SK-N-SH (cell line): ENCODE measurements around the gene DPF1. TPM values are rescaled to one million over a fixed set of nuclear protein-coding genes. Genes with fewer than 3 reads are reported as not detected.

ENCODE experiments used
- CTCF ChIA-PET: fragments of 300-600, 350-600 bp; formaldehyde crosslinking; extraction: SDS; loops from one replicate; lab custom pipeline; 2021; lab: Yijun Ruan, JAX
- POLR2A ChIA-PET: fragments of 350-600 bp; sonication (Branson Sonifier 250); formaldehyde crosslinking; extraction: SDS; loops from one replicate; lab custom pipeline; 2020; ENCODE audit warnings: antibody characterized with exemption, inconsistent platforms; lab: Yijun Ruan, JAX
- DNase-seq: peaks from one replicate; pipeline ENCODE4 v3.0.0; 2012
- H2AFZ ChIP-seq: fragments of 200-600 bp; sonication (generic); 2 replicates; pipeline ENCODE4 v1.8.1; 2016; ENCODE audit warnings: antibody characterized with exemption, mild to moderate bottlenecking, low read depth
- H3F3A ChIP-seq: fragments of 200-600 bp; sonication (generic); replicated peaks from 2 replicates; pipeline ENCODE3; 2016; ENCODE audit warnings: antibody characterized with exemption, mild to moderate bottlenecking; ENCODE audit not compliant: insufficient read depth
- H3K27ac ChIP-seq, 2 experiments: fragments of 200-500 bp in 1 of 2; fragments of 200-600 bp in 1 of 2; sonication (Bioruptor generic) in 1 of 2; sonication (generic), shearing (Covaris generic) in 1 of 2; 2 replicates each; pipeline versions ENCODE4 v1.5.1 to v1.6.1; 2014 to 2016; ENCODE audit warnings: low read depth in 2 of 2, inconsistent platforms in 1 of 2, low read length in 1 of 2, mild to moderate bottlenecking in 1 of 2, mixed read lengths in 1 of 2
- H3K27me3 ChIP-seq: fragments of 200-600 bp; sonication (generic), shearing (Covaris generic); 2 replicates; pipeline ENCODE4 v1.6.1; 2016; ENCODE audit warnings: mixed run types; ENCODE audit not compliant: insufficient read depth
- H3K36me3 ChIP-seq, 2 experiments: fragments of 200-500 bp in 1 of 2; fragments of 200-600 bp in 1 of 2; sonication (Bioruptor generic) in 1 of 2; sonication (generic) in 1 of 2; replicated peaks in 1 of 2; 2 replicates each; pipeline versions ENCODE3 to v1.5.1; 2014 to 2016; ENCODE audit warnings: low read length in 1 of 2, mild to moderate bottlenecking in 1 of 2; ENCODE audit not compliant: insufficient read depth in 2 of 2, control insufficient read depth in 1 of 2
- H3K4me1 ChIP-seq, 2 experiments: fragments of 200-500 bp in 1 of 2; fragments of 200-600 bp in 1 of 2; sonication (Bioruptor generic) in 1 of 2; sonication (generic), shearing (Covaris generic) in 1 of 2; 2 replicates each; pipeline versions ENCODE4 v1.5.1 to v1.6.1; 2014 to 2016; ENCODE audit warnings: low read depth in 1 of 2, low read length in 1 of 2, mixed run types in 1 of 2; ENCODE audit not compliant: insufficient read depth in 2 of 2, control insufficient read depth in 1 of 2
- H3K4me2 ChIP-seq: fragments of 200-600 bp; sonication (generic), shearing (Covaris generic); 2 replicates; pipeline ENCODE4 v1.6.1; 2017; ENCODE audit warnings: mixed run types
- H3K4me3 ChIP-seq, 2 experiments: fragments of 200-500 bp in 1 of 2; fragments of 200-600 bp in 1 of 2; sonication (Bioruptor generic) in 1 of 2; sonication (generic), shearing (Covaris generic) in 1 of 2; 2 replicates each; pipeline versions ENCODE4 v1.5.1 to v1.8.1; 2014 to 2016; ENCODE audit warnings: low read depth in 2 of 2, inconsistent platforms in 1 of 2, low read length in 1 of 2, mild to moderate bottlenecking in 1 of 2, mixed read lengths in 1 of 2, moderate library complexity in 1 of 2
- H3K79me2 ChIP-seq: fragments of 200-600 bp; sonication (generic); 2 replicates; pipeline ENCODE4 v1.8.1; 2017; ENCODE audit warnings: mild to moderate bottlenecking; ENCODE audit not compliant: insufficient read depth
- H3K9ac ChIP-seq: fragments of 200-600 bp; sonication (generic); 2 replicates; pipeline ENCODE4 v1.6.1; 2017; ENCODE audit warnings: mixed run types
- H3K9me2 ChIP-seq: fragments of 200-600 bp; sonication (generic); 2 replicates; pipeline ENCODE4 v1.6.1; 2017; ENCODE audit warnings: mixed run types
- H3K9me3 ChIP-seq: fragments of 200-600 bp; sonication (generic); 2 replicates; pipeline ENCODE4 v1.6.1; 2017; ENCODE audit warnings: mixed run types, mild to moderate bottlenecking, moderate library complexity
- H4K20me1 ChIP-seq: fragments of 200-600 bp; sonication (generic); 2 replicates; pipeline ENCODE4 v1.6.1; 2017; ENCODE audit warnings: mild to moderate bottlenecking, mixed run types; ENCODE audit not compliant: insufficient read depth
- EZH2phosphoT487 ChIP-seq: fragments of 200-600 bp; sonication (generic); IDR thresholded peaks from 2 replicates; pipeline ENCODE4 v1.6.1; 2017; ENCODE audit warnings: low read depth, mixed run types, mild to moderate bottlenecking, antibody characterized with exemption, moderate library complexity, borderline replicate concordance
- GABPA ChIP-seq: IDR thresholded peaks from 2 replicates; pipeline ENCODE4 v1.4.0; 2012; ENCODE audit warnings: low read depth, mild to moderate bottlenecking
- GATA2 ChIP-seq: sonication (generic); formaldehyde crosslinking; IDR thresholded peaks from 2 replicates; pipeline ENCODE4 v1.5.0; 2020; ENCODE audit warnings: mild to moderate bottlenecking, missing genetic modification reagents
- MEF2A ChIP-seq: IDR thresholded peaks from 2 replicates; pipeline ENCODE4 v1.4.0; 2012; ENCODE audit warnings: low read depth, borderline replicate concordance
- RCOR1 ChIP-seq: fragments of 150-350 bp; IDR thresholded peaks from 2 replicates; pipeline ENCODE4 v1.6.1; 2017; ENCODE audit warnings: antibody characterized with exemption, low read length
- RFX5 ChIP-seq: IDR thresholded peaks from 2 replicates; pipeline ENCODE4 v1.6.1; 2012; ENCODE audit warnings: mild to moderate bottlenecking, improper control_type of control experiment, low read length
- RXRA ChIP-seq: IDR thresholded peaks from 2 replicates; pipeline ENCODE4 v1.4.0; 2012; ENCODE audit warnings: low read depth, mild to moderate bottlenecking, borderline replicate concordance
- SMC3 ChIP-seq: IDR thresholded peaks from 2 replicates; pipeline ENCODE4 v1.6.1; 2012; ENCODE audit warnings: low read depth, low read length, improper control_type of control experiment
- TCF12 ChIP-seq: IDR thresholded peaks from 2 replicates; pipeline ENCODE4 v1.4.0; 2012
- TEAD4 ChIP-seq: IDR thresholded peaks from 2 replicates; pipeline ENCODE4 v1.4.0; 2012; ENCODE audit warnings: mild to moderate bottlenecking, borderline replicate concordance; ENCODE audit not compliant: insufficient read depth
- YY1 ChIP-seq: IDR thresholded peaks from 2 replicates; pipeline ENCODE4 v1.4.0; 2012; ENCODE audit warnings: low read depth, mild to moderate bottlenecking
- WGBS: methylation state at CpG from one replicate; pipeline ENCODE4 v1.1.6; 2017; ENCODE audit warnings: low lambda C conversion rate; 5-methylcytosine and 5-hydroxymethylcytosine counted together
- polyA plus RNA-seq, 3 experiments: library from polyadenylated mRNA; depleted of rRNA; stranded (reverse); fragments of >200 nt; gene quantifications; 2 replicates each; pipeline ENCODE4 v1.2.3, GENCODE V29; 2012
- TF ChIP-seq, protein P1 (sequence below): IDR thresholded peaks from 2 replicates; pipeline ENCODE4 v1.4.0; 2012; ENCODE audit warnings: low read depth, borderline replicate concordance
- TF ChIP-seq, protein P2 (sequence below): IDR thresholded peaks from 2 replicates; pipeline ENCODE4 v1.6.1; 2012; ENCODE audit warnings: mild to moderate bottlenecking, low read depth, low read length, moderate library complexity
- TF ChIP-seq, protein P3 (sequence below): IDR thresholded peaks from 2 replicates; pipeline ENCODE4 v1.4.0; 2012; ENCODE audit warnings: low read depth

Gene DPF1
- polyA plus RNA-seq, 1 of the 3 experiments (the other 2 are of a cell fraction) = 4.8 TPM

DNA sequence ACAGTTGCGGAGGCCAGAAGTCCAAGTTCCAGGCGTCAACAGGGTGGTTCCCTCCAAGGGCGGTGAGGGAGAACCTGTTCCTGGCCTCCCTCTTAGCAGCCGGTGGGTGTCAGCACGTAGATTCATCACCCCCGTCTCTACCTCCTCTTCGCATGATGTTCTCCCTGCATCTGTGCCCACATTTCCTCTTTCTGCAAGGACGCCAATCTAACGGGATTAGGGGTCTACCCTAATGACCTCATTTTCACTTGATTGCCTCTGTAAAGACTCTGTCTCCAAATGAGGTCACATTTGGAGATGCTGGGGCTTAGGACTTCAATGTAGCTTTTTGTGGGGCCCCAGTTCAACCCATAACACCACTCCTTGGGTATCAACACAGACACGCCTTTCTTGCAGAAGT is 38.5 kb downstream of the DPF1 start:
- 99% methylated on average over 10 of the region's 10 CpGs for WGBS
- H3K36me3 ChIP-seq = peaks cover 2 to 3% of the 10 kb centered on the region in 2 experiments
- H3K4me2 ChIP-seq = no peak overlapping the region
- H2AFZ ChIP-seq = no peak overlapping the region
- POLR2A ChIA-PET = no interaction called here
- H3K27me3 ChIP-seq = no peaks in the 10 kb centered on the region
- H3K9ac ChIP-seq = no peak overlapping the region
- H3K79me2 ChIP-seq = no peaks in the 10 kb centered on the region
- no peaks in the 10 kb centered on the region; a peak in 1 of 4 replicates for H3K4me1 ChIP-seq
- no peak for DNase-seq
- H4K20me1 ChIP-seq = no peaks in the 10 kb centered on the region
- TF ChIP-seq MEF2A (no peak), YY1 (no peak)
- H3K9me2 ChIP-seq = no peaks in the 10 kb centered on the region
- no peak overlapping the region for H3K4me3 ChIP-seq
- H3K27ac ChIP-seq = no peak overlapping the region
- CTCF ChIA-PET = no interaction called here
- no peaks in the 10 kb centered on the region for H3K9me3 ChIP-seq
- H3F3A ChIP-seq = no peaks in the 10 kb centered on the region

DNA sequence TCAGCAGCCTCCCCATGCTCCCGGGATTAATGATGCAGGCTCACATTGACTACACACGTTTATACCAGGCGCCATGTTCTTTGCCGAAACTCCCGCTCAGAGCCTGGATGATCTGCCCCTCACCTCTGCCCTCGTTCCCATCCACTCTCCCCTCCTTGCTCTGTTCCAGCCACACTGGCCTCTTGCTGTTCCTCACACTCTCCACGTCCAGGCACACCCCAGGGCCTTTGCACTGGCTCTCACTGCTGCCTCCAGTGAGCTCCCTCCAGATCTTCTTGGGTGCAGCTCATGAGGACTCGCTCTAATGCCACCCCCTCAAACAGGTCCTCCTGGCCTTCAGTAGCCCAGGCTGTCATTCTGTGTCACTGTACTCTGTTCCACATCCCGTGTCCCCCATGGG is 39.2 kb downstream of the DPF1 start:
- ChIA-PET CTCF (no interaction called here), POLR2A (no interaction called here)
- Histone ChIP-seq H3K36me3 (peaks cover 3 to 9% of the 10 kb centered on the region in 2 experiments), H3K79me2 (no peaks in the 10 kb centered on the region), H3K9me2 (no peaks in the 10 kb centered on the region), H4K20me1 (no peaks in the 10 kb centered on the region), H3K9me3 (peaks cover 2% of the 10 kb centered on the region; the same call in 1 of the 2 replicates), H3K4me1 (no peaks in the 10 kb centered on the region), H3K27me3 (no peaks in the 10 kb centered on the region), H3K4me3 (no peak overlapping the region), H3K4me2 (no peak overlapping the region), H2AFZ (no peak overlapping the region), H3K27ac (no peak overlapping the region), H3F3A (no peaks in the 10 kb centered on the region), H3K9ac (no peak overlapping the region)
- no peak for TF ChIP-seq RXRA
- TF ChIP-seq, protein P1, sequence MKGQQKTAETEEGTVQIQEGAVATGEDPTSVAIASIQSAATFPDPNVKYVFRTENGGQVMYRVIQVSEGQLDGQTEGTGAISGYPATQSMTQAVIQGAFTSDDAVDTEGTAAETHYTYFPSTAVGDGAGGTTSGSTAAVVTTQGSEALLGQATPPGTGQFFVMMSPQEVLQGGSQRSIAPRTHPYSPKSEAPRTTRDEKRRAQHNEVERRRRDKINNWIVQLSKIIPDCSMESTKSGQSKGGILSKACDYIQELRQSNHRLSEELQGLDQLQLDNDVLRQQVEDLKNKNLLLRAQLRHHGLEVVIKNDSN = no peak
- TF ChIP-seq RCOR1 = no peak
- no peak for TF ChIP-seq GABPA
- TF ChIP-seq, protein P2, sequence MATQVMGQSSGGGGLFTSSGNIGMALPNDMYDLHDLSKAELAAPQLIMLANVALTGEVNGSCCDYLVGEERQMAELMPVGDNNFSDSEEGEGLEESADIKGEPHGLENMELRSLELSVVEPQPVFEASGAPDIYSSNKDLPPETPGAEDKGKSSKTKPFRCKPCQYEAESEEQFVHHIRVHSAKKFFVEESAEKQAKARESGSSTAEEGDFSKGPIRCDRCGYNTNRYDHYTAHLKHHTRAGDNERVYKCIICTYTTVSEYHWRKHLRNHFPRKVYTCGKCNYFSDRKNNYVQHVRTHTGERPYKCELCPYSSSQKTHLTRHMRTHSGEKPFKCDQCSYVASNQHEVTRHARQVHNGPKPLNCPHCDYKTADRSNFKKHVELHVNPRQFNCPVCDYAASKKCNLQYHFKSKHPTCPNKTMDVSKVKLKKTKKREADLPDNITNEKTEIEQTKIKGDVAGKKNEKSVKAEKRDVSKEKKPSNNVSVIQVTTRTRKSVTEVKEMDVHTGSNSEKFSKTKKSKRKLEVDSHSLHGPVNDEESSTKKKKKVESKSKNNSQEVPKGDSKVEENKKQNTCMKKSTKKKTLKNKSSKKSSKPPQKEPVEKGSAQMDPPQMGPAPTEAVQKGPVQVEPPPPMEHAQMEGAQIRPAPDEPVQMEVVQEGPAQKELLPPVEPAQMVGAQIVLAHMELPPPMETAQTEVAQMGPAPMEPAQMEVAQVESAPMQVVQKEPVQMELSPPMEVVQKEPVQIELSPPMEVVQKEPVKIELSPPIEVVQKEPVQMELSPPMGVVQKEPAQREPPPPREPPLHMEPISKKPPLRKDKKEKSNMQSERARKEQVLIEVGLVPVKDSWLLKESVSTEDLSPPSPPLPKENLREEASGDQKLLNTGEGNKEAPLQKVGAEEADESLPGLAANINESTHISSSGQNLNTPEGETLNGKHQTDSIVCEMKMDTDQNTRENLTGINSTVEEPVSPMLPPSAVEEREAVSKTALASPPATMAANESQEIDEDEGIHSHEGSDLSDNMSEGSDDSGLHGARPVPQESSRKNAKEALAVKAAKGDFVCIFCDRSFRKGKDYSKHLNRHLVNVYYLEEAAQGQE = no peak
- TF ChIP-seq TEAD4 = no peak
- TF ChIP-seq, protein P3, sequence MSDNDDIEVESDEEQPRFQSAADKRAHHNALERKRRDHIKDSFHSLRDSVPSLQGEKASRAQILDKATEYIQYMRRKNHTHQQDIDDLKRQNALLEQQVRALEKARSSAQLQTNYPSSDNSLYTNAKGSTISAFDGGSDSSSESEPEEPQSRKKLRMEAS = no peak
- no peak for TF ChIP-seq RFX5
- no peak for TF ChIP-seq EZH2phosphoT487
- TF ChIP-seq MEF2A = no peak
- no peak for TF ChIP-seq TCF12
- no peak for TF ChIP-seq GATA2 (CRISPR knock-in tag)
- TF ChIP-seq SMC3 = no peak
- TF ChIP-seq YY1 = no peak
- 97% methylated on average over 9 of the region's 9 CpGs for WGBS
- DNase-seq = no peak
